HTR-8/SVneo (cell line): ENCODE measurements around the gene GARNL3.

Experiments used
- DNase-seq: peaks from one replicate; pipeline ENCODE4 v3.0.0; 2011; ENCODE audit warnings: low spot score, mixed read lengths; ENCODE audit not compliant: insufficient read length
- FAIRE-seq: peaks from 2 replicates; lab custom pipeline; 2011; peaks lifted over from hg19 to GRCh38; lab: Jason Lieb, UNC

Gene GARNL3

DNA sequence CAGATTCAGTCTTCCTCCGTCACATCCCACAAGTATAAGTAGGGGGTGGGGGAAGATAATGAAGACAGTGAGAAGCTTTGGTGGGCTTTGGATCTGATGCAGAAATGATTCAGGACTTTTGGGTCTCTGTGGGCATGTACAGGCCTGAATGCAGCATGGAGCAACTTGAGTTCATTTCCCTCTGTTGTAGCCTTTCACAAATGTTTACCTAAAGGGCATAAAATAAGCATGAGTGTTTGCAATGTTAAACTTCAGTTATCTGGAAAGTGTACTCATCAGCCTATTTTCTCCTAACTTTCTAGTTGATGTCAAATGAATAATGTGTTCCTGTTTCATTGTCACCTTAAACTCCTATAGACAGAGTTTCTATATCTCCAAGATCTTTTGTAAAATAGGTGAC is 39.3 kb downstream of the GARNL3 start:
- FAIRE-seq (no peak), DNase-seq (no peak)

DNA sequence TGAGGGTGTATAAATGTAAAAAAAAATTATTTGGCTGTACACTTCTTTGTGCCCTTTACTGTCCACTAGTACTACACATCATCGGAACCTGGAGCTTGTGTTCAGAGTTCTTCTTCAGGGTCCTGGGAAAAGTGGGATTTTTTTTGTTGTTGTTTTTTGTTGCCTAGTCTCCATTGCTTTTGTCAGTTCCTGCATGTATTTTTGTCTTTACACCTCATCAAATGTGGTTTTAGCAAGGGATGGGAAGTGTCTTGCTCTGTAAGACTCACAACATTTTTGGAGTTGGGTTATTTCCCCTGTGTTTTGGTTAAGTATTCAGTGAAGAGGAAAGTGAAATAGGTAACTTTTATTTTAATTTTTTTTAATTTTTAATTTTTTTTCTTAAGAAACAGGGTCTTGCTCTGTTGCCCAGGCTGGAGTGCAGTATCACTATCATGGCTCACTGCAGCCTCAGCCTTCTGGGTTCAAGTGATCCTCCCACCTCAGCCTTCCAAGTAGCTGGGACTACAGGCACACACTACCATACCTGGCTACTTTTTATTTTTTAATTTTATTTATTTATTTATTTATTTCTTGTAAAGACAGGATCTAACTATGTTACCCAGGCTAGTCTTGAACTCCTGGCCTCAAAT is 40.7 kb downstream of the GARNL3 start:
- DNase-seq (no peak), FAIRE-seq (no peak)

DNA sequence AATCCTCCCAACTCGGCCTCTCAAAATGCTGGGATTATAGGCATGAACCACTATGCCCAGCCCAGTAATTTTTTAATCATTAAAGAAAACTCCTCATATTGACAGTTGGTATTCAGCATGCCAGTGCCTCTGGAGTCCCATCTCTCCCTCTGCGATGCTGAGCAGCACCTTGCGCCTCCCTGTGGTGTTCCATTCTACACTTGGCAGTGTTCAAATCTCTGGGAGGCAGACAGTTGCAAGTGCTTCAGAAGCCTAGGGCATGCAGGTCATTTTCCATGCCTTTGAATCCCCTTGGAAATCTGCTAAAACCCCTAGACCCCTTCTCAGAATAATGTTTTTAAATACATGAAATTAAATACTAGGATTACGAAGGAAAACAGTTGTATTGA is 41.3 kb downstream of the GARNL3 start:
- FAIRE-seq (no peak), DNase-seq (no peak)

DNA sequence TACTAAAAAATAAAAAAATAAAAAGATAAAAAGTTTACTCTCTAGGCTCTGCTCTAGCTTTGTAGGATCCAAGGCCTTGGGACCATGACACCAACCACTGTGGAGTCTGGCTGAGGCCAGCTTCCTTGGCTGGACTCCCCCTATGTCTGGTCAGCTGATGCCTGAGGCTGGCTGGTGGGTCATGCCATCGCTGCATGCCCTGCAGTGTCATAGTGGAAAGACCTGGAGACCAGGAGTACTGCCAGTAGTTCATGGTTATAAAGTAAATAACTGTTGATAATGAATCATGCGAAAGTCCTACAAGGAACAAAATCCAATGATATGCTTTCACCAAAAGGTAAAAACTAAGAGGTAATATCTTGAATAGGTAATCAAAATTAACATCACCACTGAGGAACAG is 43.2 kb downstream of the GARNL3 start:
- FAIRE-seq (no peak), DNase-seq (no peak)

DNA sequence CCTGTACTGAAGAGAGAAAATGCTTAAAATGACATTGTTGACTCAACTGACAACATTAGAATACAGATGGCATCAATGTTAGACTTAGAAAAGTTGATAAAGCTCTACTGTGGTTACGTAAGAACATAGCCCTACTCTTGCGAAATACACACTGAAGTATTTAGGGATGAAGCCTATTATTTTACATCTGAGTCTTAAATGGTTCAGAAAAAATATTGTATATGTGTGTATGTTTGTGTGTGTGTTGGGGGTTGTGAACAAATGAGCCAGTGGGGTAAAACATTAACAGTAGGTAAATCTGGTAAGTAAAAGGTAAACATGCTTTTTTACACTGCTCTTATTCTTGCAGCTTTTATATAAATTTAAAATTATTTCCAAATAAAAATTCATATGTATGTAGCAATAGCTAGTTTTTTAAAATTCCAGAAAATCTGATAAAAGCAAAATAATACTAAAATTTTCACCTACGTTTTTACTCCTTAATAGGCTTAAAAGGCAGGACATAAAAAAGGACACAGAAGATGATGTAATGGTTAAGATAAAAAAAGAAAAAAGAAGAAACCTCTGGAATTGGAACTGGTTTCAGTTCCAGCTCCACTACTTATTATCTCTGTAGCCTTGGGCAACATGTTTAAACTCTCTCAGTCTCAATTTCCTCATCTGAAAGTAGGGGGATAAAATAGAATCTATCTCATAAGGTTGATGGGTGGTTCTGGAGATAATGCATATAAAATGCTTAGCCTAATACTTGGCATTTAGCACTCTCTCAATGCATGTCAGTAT is 44.3 kb downstream of the GARNL3 start:
- FAIRE-seq, result no peak

DNA sequence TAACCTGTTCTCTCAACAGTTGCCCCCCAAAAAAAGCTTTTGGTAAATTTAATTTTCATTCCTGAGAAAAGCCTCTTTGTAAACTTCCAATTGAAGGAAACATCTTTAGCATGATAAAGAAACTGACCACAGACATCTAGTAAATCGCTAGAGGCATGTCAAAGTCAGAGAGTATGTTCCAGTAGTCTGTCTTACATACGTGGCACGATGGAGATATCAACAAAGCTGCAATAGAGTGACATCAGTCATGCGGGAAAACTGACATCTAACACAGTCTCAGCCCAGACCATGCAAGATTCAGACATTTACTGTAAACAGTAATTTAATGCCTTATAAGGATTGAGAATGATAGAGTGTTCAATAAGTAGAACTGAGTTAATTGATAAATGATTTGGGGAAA is 45.1 kb downstream of the GARNL3 start:
- FAIRE-seq (no peak), DNase-seq (no peak)

More for the DNA sequence above, 44.3 kb downstream of the GARNL3 start:
- DNase-seq, result peak; percentile 10

DNA sequence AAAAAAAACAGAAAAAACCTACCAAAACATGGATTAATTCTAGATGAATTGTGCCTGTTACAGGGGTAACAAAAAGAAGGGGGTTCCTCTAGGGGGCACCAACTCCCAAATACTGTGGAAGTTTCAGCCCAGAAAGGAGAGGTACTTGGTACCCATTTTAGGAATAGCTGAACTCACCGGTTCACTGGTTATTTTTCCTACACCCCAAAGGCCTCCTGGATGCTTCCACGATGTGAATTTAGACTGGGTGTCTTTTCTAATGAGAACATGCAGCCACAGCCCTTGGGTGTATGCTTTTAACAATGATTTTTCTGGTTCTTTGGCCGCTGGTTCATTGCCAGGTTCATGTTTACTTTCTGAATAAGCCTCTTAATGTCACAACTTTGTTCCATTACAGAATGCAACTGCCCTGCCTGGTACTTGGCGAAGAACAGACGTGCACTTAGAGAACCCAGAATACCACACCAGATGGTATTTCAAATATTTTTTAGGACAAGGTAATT is 46.7 kb downstream of the GARNL3 start:
- no peak for DNase-seq
- FAIRE-seq, result no peak

DNA sequence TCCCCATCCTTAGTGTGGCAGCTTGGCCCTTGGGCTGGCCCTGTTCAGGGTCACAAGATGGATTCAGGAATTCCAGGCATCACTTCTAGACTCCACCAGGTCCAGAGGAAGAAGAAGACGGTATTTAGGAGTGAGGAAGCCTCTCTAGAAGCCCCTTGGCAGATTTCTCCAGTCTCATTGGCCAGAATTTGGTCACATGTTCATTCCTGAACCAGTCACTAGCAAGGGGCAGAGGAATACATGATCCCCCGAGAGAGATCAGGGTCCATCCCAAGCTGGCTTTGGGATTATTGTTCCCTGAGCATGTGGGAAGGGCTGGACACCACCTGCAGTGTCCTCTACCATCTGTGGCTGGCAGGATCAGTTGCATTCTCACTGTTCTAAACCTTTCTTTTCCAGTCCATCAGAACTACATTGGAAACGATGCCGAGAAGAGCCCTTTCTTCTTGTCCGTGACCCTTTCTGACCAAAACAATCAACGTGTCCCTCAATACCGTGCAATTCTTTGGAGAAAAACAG is 48.5 kb downstream of the GARNL3 start:
- DNase-seq (no peak), FAIRE-seq (no peak)

DNA sequence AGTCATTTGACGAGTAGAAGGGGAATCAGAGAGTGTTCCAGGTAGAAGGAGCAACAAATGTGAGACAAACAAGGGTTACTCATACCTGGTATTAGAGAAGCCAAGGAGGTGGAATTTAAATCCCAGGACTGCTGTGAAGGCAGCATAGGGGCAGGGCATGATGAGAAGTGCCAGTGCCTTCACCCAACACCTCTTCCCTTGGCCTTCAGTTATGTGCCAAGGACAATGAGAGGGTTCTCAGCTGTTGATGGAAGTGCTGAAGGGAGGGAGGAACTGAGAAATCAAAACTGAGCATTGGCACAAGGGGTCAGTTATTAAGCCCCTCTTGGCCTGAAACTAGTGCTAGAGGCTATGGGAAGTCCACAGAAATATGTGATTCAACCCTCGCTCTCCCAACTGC is 50.3 kb downstream of the GARNL3 start:
- FAIRE-seq (no peak), DNase-seq (no peak)

DNA sequence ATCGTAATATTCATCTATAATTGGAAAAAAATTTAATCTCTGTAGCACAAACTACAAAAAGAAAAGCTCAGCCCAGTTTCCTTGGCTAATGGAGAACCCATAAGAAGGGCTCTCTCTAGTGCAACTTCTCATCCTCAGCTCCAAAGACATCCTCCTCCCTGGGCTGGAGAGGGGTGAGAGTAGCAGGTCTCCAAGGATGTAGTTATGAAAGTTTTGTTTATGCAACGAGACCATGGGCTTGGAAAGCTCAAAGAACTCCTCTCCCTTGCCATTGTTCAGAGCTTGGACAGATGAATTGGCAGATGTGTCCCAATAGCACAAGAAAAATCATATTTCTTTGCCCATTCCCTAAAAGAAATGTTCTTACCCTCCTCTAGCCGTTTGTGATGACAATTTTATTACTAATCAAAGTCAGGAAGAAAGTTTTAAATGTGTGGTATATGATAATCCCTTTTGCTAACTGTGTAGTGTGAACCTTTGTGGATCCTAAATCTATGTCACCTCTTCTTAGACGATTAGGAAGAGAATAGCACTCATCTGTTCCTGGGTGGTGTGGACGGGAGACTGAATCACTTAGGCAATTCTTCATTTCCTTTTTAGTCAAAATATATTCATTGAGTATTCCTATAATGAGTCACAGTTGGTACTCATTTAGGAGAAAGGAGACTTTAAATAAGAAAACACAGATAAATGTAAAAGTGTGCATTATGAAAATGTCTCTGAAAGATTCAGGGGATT is 52.2 kb downstream of the GARNL3 start:
- FAIRE-seq, result no peak
- DNase-seq, result no peak

DNA sequence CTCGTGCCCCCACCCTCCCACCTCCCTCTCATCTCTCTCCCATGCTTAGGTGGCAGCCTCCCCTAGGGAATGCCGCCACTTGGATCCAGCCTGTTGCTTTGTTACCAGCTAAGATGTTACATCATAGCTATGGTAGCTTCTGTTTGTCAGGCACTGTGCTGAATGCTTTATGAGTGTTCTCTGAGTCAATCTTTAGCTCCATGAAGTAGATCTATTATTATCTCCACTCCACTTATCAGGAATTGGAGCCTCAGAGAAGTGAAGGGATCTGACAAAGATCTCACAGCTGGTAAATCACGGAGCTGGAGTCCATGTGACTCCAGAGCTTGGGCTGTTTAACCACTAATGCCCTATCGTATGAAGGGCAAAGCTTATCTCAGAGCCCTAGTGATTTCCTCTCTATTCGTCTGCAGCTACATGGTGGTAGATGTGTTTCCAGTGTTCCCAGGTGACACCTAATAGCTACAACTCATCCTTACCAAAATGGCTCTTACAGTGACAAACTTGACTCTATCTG is 54.1 kb downstream of the GARNL3 start:
- DNase-seq (no peak), FAIRE-seq (no peak)

DNA sequence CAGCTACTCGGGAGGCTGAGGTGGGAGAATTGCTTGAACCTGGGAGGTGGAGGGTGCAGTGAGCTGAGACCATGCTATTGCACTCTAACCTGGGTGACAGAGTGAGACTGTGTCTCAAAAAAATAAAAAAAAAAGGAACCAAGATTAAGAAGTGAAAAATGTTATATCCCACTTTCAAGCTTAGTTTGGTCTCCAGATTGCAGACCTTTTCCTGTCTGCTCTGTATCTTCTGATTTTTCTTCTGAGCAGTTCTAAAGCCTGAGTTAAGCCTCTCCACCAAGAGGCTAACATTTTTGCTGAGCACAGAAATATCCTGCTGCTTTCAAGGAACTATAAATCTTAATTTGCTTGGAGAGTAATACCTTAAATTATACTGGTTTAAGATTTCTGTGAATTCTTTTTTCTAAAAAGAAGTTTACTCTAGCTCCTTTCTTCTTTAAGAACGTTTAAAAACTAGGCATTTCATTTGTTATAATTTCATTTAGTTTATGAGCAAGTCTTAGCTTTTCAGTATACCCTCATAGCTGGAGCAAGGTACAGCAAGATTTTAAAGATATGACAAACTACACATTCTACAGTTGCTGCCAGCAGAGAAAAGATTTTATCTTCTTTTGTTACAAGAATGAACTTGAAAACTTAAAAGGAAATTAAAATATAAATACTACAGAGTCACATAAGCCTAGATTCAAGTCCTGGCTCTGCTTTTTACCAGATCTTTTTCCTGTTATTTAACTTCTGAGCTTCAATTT is 55.0 kb downstream of the GARNL3 start:
- DNase-seq, result no peak
- FAIRE-seq, result no peak

DNA sequence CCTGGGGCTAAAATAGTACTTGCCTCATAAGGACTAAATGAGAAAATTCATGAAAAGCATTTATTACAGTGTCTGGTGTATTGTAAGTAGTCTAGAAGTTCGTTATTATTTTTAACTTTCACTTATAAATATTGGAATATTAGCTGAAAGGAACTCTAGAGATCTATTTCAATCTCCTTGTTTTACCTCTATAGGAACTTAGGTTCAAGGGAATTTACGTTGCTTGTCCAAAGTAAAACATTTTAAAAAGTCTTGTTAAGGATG is 55.5 kb downstream of the GARNL3 start:
- no peak for FAIRE-seq

DNA sequence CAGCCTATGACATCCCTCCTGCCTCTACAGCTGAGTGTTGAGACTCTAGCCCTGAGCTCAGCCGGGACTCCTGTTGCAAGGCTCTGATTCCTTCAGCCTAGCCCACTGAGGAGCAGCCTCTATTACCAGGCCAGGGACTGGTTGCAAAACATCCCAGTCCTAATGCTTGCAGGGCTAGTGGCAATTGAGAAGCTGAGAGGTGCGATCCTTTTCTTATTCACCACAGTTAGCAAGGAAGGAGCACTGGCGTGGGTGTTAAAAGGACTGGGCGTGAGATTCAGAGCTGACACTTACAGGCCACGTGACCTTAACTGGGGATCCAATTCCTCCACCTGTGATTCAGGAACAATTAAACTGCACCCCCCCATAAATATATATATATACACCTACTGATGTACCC is 58.8 kb downstream of the GARNL3 start:
- DNase-seq, result no peak
- FAIRE-seq, result no peak

More for the DNA sequence above, 55.5 kb downstream of the GARNL3 start:
- no peak for DNase-seq

DNA sequence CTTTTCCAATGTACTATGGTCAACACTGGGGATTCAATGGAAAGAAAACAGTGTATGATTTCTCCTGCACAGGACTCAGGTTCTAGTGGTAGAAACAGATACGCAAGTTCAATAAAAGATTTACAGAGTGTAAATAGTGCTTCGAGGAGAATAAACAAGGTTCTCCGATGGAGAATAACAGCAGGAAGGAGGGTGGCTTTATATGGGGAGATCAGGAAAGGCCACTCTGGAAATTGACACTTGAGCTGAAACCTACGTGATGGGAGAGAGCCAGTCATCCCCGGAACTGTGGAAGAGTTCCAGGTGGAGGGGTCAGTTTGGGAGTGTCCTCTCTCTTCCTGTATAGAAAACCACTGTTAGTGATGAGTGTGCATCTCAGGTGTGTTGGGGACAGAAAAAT is 65.9 kb downstream of the GARNL3 start:
- FAIRE-seq, result no peak
- DNase-seq, result no peak

DNA sequence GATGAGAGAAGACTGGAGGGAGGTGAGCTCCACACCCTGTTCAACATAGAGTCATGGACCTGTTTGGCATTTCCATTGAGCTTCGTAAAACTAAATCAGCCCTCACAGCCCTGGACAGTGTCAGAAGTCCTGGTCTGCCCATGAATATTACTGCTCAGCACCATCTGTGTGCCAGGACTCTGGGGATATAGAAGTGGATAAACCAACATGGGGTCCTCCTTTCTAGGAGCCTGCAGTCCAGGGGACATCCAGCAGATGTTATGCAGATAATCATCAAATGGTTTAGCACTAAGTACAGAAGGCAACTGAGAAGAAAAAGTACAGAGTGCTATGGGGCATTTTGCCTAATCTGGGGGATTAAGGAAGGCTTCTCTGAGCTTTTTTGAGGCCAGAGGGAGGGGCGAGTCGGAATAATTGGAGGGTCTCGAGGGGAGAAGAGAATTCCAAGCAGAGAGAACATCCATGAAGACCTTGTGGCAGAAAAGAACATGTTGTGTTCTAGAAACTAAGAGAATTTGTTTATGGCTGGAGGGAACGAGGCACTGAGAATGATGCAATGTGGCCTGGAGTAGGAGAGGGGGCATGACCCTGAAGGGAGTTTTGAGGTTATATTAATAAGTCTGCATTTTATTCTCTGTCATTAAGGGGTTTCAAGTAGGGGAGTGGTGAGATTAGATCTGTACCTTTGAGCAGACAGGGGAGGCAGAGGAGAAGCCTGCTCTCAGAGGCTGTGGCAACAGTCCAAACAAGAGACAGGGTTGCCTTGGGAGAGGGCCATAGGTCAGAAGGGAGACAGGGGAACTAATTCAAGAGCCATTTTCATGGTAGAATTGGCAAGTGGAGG is 68.9 kb downstream of the GARNL3 start:
- no peak for FAIRE-seq
- DNase-seq, result no peak

DNA sequence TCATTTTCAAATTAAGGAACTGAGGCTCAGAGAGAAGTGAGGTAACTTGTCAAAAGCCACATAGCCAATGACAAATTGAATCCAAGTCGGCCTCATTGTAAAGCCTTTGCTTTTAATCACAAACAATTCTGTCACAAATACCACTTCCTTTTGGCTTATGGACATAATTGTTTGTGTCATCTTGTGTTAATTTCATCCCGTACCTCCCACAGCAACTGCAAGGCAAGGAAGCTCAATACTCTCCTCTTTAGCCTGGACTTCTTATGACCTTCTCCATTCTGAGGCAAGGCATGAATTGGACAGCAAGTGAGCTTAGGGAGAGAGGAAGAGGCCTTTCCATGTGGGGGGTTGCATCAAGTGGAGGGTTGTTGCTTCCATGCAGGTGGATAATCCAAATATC is 70.2 kb downstream of the GARNL3 start:
- DNase-seq (no peak), FAIRE-seq (no peak)

DNA sequence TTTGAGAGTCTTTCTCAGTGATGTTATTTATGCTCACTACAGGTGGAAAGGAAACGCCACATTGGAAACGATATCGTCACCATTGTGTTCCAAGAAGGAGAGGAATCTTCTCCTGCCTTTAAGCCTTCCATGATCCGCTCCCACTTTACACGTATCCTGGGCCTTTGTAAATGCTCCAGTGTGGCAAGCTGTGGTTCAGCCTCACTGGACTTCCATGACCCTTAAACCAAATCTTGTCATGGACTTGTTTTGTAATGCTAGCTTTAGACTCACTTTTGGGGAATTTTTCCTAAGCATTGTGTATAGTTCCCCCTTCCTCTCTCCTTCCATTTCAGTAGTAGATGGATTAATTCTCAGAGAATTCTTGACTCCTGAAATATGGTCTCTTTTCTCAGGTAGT is 71.5 kb downstream of the GARNL3 start:
- DNase-seq (no peak), FAIRE-seq (no peak)
